Activated CD8-positive, alpha-beta memory T cell treated with anti-CD3 and anti-CD28 coated beads, Interleukin-2, amount 50 U/mL, for 24 hours (primary cell): Measurements from ENCODE around the gene VPS13D.
"Not testable (repeated sequence)": the region's sequence is repeated elsewhere in the genome, so short reads cannot be mapped to it uniquely, and the experiment has no call there.

Experiments used
- DNase-seq: peaks from one replicate; pipeline ENCODE4 v3.0.0-alpha.2; 2020; ENCODE audit errors: extremely low read depth

The VPS13D gene

DNA sequence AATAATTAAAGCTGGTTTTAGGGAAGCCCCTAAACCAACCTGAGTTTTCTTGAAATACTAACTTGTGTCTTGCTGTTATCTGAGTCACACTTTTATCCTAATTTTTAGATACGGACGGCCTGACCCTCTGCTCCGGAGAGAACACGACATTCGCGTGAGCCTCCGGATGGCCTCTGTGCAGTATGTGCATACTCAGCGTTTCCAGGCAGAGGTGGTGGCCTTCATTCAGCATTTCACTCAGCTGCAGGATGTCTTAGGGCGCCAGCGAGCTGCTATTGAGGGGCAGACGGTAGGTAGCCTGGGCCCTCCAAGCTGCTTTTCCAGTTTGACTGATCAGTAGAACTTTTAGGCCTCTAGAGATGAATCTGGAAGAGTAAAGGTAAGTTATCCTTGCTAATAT, 63.6 kb downstream of the VPS13D start:
- no peak for DNase-seq

DNA sequence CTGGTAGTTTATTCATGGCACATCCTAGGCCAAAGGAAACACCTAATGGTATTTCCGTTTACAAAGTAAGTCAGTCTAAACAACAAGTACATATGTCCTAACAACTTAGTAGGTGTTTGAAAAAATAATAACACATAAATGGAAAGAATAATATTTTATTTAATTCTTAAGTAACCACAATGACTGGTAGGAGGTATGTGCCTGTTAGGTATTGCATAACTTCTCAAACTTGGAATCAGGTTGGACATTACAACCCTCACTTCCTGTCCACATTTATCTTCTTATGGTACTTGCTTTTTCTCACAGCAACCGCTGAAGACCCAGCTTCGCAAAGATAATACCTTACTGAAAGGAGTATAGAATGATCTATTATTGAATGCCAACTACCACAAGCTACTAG, 64.2 kb downstream of the VPS13D start:
- DNase-seq: no peak

DNA sequence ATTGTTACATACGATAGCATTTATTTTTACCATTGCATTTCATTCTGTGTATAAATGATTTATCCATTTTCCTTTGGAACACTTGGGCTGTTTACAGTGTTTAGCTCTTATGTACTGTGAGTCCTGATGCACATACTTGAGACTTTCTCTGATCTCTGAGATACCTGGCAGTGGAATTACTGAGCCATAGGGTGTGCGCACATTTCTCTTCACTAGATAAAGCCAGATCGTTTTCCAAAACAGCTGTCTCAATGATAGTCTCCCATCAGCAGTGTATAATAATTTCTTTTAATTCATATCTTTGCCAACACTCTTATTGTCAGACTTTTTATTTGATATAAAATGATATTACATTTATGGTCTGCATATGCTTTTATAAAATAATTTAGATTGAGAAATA, 66.2 kb downstream of the VPS13D start:
- DNase-seq: no peak

DNA sequence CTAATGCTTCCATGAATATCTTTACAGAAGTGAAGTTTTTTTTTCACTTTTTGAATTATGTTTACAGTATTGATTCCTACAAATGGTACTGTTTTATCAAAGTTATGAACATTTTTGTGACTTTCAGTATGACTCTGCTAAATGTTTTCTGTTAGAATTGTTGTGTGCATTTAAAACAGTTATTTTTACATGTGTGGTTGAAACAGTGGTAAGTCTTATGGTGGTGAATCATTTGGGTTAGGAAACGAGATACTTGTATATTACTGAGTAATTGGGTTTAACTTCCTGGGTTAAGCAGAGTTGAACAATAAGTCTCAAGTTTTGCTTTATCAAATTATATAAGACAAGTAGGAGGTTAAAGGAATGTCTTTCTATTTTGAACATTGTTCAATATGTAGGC, 66.8 kb downstream of the VPS13D start:
- DNase-seq: no peak

DNA sequence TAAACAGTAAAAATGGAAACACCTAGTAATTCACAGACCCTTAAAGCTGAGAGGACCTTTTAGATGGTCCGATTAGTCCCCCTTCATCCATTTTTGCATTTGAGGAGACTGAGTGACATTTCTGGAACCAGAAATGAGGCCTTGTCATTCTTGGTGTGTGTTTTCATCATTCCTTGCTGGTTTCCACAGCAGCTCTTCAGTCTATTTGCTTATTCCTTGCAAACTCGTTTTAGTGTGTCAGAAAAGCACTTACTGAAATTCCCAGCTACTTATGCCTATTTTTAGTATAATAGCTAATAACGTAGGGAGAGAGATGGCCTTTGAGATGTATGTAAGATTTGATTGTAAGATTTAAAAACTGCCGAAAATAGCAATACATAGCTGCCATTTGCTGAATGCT, 70.9 kb downstream of the VPS13D start:
- DNase-seq: no peak

DNA sequence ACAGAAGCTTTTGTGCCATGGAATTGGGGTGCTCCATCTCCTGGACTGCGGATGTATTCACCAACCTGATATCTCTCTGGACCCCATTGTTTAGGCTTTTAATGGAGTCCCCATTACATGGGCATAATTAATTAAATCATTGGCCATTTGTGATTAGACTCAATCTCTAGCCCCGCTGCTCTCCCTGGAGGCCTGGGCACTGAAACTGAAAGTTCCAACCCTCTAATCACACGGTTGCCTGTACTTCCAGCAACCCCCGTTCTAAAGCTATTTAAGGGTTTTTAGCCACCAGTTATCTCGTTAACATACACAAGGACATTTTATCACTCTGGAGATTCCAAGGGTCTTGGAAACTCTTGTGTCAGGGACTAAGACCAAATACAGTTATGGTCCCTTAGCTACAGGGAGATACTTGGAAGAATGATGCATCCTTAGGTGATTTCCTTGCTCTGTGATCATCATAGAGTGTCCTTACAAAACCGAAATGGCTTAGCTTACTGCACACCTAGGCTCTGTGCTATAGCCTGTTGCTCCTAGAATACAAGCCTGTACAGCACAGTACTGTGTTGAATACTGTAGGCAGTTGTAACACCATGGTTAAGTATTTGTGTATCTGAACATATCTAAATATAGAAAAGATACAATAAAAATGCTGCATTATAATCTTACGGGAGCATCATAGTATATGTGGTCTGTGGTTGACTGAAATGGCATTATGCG, 71.8 kb downstream of the VPS13D start:
- DNase-seq: no peak

DNA sequence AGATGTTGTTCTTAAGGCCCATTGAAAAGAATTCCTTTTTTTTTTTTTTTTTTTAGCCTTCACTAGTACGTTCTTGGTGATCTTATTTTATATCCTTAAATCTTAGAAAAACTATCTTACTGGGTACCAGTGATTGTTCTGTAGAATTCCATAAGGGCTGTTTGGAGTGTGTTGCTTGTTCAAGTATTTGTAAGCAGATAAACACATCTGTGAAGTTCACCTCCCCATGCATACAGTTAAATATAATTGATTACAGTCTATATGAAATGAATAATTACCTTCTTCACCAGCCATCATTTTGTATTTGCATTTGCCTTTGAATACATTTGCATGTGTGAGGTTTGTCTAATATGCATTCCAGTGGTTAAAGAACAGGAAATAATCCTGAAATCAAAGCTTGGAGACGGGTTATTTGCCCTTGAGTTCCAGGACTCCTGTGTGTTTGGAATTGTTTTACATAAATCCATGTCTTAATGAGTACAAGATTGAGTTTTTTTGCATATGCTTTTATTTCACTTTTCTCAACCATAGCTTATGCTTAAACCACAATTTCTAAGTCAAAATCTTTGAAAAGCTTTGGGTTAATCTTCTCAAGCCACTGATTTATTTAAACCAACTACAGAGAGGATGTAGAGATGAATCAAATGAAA, 73.1 kb downstream of the VPS13D start:
- DNase-seq: no peak

DNA sequence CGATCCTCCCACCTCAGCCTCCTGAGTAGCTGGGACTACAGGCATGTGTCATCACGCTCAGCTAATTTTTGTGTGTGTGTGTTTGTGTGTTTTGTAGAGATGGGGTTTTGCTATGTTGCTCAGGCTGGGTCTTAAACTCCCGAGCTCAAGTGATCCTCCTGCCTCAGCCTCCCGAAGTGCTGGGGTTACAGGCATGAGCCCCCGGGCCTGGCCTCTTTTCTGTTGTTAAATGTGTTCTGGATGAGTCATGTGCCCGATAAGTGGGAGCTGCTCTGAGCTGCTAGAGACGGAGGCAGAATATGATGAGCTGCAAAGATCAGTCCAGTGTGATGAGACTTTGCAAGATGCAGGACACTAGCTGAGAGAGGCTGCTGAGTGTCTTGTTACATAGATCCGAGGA, 75.5 kb downstream of the VPS13D start:
- DNase-seq: no peak

DNA sequence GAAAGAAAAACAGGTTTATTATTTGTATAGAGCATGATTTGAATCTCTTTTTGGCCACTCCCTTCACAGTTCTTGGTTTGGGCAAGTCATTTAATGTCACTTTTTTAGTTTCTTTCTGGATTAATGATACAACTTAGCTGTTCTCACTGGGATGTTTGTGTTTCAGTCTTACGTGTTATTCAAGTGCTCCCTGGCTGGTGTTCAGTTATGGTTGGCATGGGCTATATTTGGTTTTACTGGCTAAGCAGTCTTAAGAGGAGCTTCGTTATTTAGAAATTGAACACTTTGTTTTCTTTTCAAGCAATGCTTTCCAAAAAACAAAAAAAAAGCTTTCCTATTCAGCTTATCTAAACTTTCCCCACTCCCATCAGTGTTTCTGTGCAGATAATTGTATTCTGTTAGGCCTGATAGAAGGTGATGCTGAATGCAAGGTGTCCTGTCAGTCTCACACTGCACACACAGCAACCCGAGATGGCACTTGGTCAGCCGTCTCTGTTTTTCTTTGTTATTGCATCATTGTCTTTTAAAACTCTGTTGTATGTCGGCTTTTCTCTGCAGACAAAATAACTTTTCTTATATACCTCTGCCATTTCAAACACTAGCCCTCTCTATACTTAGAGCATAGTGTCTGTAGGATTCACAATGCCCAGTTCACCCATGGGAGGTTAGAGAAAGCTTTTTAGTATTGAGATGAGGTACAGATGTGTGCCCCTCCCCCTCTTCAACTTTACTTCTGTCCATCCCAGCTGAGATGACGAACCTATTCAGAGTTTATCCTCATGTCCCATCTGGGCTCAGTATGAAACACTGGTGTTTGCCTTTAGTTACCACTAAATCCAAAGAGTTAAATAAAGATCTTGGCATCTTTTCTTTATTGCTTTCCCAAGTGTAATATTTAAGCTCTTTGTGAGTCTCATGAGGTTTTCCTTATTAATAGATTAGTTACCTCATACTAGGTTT, 80.2 kb downstream of the VPS13D start:
- DNase-seq: no peak

DNA sequence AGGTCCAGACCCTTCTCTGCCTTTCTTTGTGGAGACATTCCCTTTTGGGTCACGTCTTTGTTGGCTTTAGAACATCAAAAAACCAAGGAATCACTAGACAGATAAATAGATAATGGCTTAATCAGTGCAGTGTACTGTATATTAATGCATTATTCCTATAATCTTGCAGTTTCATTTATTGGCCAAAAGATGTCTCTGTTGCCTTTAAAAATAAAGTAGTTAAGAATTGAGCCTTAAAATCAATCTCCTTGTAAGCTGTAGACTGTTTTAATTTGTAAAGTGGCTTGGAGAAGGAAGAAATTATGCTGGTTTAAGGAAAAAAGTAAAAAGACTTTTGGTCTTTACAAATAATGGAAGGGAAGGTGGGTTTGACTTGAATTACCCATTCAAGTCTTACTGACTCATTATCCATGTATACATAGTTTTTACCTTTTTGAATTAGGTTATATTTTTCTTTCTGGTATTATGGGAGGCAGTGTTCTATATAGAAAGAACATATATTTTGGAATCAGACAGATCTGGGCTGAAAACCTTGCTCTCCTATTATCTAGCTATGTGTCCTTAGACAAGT, 84.6 kb downstream of the VPS13D start:
- DNase-seq: no peak

DNA sequence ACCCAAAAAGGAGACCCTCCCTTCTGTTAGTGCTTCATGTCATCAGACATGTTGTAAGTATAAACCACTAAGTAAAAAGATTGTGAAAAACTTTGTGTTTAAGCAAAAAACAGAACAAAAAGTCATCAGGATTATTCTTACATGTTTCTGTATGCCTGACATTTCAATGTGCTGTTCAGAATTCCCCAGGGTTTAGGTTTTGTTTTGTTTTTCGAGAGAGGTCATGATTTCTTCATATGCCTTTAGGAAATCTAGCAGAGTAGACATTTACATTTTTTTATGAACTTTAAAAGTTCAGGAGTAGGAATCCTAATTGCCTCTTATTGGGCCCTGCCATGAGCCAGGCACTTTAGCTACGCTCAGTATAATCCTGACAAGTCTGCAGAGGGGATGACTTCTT, 85.3 kb downstream of the VPS13D start:
- DNase-seq: no peak

DNA sequence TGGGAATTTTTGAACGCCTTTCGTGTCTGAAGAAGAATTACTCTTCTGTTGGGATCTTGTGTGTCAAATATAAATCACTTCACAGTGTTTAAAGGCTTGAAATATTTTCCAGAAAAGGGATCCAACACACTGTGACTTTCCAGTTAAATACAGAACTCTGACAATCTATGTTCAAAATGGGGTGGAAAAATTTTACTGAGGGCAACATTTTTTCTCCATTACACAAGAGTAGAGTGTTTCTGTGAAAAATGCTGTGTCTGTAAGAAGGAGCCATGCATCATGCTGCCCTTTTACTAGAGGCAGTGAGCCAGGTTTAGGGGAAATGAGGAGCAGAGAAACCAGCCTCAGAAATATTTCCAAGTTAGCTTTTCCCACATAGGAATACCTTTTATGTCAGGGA, 86.5 kb downstream of the VPS13D start:
- no peak for DNase-seq

DNA sequence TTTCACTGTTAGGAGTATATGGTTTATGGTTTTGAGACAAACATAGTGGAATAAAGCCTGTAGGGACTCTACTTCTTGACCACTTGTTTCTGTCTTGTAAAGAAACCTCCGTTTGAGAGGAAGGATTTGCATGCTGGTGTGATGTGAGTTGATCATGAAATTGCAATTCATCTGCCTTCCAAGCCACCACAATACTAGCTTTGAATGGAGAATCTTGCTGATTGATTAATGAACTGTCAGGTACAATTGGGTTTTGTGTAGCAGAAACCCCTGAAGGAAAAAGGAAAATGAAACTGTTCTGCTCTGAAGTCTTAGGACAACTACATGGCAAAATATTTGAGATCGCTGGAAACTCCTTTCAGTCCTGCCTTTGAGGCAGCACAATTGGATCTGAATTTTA, 90.7 kb downstream of the VPS13D start:
- DNase-seq: no peak

DNA sequence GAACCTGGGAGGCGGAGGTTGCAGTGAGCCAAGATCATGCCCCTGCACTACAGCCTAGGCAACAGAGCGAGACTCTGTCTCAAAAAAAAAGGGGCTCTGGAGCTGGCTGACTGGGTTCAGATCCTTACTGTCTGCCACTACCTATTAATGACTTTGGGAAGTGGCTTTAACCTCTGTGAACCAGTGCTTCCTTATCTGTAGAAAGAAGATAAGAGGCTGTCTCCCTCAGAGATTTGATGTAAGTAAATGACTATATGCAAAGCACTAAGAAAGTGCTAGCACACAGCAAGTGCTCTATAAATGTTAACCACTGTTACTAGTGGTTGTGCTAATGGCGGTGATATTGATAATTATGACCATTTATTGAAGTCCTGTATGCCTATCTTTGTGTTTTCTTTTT, 94.6 kb downstream of the VPS13D start:
- no peak for DNase-seq

DNA sequence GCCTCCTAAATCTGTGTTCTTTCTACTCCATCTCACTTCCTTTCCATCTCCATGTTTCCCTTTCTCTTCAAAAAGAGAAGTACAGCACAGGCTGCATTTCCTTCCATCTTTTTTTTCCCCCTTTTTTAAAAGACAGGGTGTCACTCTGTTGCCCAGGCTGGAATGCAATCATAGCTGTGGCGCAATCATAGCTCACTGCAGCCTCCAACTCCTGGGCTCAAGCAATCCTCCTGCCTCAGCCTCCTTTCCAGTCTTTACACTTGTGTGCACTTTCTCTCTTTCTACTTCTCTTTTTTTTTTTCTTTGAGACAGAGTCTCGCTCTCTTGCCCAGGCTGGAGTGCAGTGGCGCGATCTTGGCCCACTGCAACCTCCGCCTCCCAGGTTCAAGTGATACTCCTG, 95.1 kb downstream of the VPS13D start:
- not testable (repeated sequence) for DNase-seq

DNA sequence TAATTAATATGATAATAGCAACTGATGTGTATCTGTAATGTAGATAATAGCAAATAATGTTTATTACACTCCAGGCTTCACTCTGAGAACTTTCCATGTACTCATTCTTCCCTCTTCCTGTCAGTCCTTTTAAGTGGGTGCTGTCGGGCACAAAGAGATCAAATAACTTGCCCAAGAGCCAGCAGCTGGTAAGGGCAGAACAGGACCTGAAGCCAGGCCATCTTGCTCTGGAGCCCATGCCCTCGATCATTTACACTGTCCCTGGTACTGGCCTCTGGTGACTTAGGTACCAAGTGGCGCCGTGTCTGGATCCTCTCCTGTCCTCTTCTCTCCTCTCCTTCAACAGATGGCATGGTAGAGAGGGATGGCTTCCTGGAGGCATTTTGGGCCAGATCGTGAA, 97.2 kb downstream of the VPS13D start:
- no peak for DNase-seq

DNA sequence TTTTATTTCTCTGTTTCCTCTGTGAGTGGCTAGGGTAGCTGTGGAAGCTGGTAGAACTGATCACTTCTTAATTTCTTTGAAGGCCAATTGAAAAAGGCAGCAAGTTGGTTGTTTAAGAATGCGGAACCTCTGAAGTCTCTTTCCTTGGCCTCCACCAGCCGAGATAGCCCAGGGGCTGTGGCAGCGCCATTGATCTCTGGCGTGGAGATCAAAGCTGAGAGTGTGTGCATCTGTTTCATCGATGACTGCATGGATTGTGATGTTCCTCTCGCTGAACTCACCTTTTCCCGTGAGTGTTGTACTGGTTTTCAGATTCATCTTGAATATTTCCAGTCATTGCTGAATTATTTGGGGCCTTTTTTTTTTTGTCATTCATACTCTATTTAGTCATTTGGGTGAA, 97.7 kb downstream of the VPS13D start:
- DNase-seq: no peak

DNA sequence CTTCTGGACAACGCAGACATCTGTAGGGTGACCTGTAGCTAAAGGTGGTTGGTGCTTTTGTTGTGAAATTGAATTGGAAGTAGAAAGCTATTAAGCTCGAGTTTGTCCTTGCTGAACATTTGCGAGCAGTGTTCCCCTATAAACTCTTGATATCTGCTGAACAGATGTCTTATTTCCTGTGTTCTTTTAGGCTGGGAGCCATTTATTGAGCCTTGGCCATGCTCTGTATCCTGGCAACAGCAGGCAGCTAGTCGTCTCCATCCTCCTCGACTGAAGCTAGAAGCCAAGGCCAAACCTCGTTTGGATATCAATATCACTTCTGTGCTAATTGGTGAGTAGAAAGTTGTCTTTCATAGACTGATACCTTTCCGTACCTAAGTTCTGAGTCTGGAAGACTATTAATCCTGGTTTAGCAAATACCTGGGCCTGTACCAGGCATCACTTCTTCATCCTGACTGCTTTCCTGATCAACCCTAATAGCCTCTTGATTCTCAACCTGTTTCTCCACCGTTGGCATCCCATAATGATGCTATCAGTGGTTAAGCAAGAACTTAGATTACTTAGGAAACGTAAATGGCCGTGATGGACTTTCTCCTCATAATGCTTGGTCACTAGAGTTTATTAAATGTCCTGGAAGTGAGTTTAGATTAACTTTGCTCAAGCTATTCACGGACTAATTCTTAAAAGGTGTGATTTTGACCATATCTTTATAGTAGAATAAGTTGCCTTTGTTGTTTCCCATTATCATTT, 103.4 kb downstream of the VPS13D start:
- DNase-seq: no peak

DNA sequence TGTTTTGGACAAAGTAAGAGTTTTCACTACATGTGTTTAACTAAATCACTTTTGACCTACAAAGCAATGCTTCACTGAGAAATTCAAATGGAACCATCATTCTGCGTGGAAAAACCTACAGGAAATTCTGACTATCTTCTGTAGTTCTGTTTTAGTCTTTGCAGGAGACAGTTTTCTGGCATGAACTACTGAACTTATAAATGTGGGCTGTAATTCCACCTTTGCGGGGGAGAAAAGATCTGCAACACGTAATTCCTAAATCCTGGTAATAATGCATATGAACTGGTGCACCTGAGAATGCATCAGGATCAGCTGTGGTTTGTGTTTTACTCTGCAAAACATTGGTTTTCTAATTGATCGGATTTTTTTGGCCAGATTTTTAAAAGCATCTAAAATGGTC, 106.0 kb downstream of the VPS13D start:
- no peak for DNase-seq

DNA sequence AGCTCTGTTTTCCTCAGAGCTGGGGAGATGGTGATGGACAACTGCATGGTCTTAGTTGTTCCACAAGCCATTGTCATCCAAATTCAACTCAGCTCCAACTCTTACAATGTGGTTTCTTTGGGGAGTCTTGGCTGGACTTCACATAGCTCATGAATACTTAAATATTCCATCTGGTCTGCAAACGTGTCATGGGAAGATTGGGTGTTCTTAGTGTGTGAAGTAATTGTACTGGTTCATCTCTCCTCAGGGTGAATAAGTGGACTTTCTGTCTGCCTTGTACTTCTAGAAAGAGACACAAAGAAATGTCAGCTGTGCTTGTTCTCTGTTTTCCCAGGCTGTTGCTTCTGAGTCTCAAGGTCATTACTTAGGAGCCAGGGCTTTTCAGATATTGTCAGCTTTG, 106.6 kb downstream of the VPS13D start:
- DNase-seq: no peak

DNA sequence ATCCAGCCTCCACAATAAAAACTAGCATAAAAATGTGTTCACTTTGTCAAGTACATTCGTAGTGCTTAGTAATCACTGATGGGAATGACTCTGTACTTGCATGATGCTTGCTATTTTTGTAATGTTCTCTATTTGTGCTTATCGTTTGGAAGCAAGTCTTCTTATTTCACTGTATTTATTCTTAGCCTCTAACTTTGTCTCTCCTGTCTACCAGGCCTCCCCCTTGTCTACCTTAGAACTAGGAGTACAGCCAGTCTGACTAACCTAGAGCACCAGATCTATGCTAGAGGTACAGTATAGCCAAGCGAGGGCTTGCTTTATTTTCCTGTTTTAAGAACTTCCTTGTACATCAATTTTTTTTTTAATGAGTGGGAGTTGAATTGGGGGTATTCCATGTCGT, 108.2 kb downstream of the VPS13D start:
- no peak for DNase-seq

DNA sequence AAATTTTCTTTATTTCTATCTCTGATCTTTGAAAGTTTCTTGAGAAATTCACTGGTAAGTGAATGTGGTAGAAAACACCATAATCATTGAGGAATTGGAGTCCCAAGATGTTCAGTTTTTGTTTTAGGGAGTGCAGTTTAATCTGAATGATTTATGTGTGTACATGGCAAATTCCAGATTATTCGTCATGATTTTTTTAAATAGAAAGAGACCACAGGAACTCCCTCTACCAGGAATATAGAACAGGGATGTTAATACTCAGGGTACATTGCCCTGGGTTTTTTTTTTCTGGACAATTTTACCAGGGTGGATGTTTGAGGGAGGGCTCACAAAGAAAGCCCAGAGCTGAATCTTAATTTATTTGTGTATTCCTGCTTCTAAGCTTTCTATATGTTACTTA, 109.0 kb downstream of the VPS13D start:
- no peak for DNase-seq
